PC-9 (cell line): ENCODE measurements around the gene MAN2A1.

ENCODE experiments used
- EZH2 ChIP-seq: fragments of 200-600 bp; sonication (generic); IDR thresholded peaks from 2 replicates; pipeline ENCODE4 v1.8.0; 2017; ENCODE audit warnings: antibody characterized with exemption, low read depth
- TF ChIP-seq, protein P1 (sequence below): fragments of 200-600 bp; sonication (generic); conservative IDR thresholded peaks from 2 replicates; pipeline ENCODE4 v1.6.1; 2017; ENCODE audit warnings: mixed run types, antibody characterized with exemption, mild to moderate bottlenecking, moderate library complexity

GRCh38 chr5:109803854-109804253 is 114.1 kb downstream of the MAN2A1 start:
- TF ChIP-seq, protein P1, sequence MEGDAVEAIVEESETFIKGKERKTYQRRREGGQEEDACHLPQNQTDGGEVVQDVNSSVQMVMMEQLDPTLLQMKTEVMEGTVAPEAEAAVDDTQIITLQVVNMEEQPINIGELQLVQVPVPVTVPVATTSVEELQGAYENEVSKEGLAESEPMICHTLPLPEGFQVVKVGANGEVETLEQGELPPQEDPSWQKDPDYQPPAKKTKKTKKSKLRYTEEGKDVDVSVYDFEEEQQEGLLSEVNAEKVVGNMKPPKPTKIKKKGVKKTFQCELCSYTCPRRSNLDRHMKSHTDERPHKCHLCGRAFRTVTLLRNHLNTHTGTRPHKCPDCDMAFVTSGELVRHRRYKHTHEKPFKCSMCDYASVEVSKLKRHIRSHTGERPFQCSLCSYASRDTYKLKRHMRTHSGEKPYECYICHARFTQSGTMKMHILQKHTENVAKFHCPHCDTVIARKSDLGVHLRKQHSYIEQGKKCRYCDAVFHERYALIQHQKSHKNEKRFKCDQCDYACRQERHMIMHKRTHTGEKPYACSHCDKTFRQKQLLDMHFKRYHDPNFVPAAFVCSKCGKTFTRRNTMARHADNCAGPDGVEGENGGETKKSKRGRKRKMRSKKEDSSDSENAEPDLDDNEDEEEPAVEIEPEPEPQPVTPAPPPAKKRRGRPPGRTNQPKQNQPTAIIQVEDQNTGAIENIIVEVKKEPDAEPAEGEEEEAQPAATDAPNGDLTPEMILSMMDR: no peak
- TF ChIP-seq EZH2: no peak
